B cell (primary cell): ENCODE results near the gene FRK.

Source experiments
- EZH2 ChIP-seq: IDR thresholded peaks from 2 replicates; pipeline ENCODE4 v1.6.1; 2012; ENCODE audit warnings: borderline replicate concordance, low read depth, mild to moderate bottlenecking, moderate library complexity, low read length; ENCODE audit not compliant: insufficient read depth, poor library complexity, severe bottlenecking
- TF ChIP-seq, protein P1 (sequence below): fragments of 200-600 bp; IDR thresholded peaks from one replicate; pipeline ENCODE4 v1.8.0; 2022; ENCODE audit warnings: antibody characterized with exemption, mild to moderate bottlenecking

DNA sequence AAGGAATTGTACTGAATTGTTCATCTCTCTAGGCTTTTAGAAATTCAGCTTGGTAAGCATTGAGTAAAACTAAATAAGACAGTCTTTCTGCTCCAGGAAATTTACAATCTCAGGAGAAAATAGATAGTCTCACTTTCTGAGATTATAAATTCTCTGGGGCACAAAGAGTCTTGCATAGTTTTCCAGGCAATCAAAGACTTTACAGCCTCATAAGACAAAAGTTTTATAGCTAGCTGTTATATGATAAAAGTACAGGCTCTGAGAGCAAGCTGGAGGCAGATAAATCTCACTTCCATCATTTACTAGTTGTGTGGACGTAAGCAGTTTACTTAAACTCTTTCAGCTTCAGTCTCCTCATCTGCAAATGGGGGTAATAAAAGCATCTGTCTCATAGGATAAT, 11.4 kb downstream of the FRK start:
- TF ChIP-seq, protein P1, sequence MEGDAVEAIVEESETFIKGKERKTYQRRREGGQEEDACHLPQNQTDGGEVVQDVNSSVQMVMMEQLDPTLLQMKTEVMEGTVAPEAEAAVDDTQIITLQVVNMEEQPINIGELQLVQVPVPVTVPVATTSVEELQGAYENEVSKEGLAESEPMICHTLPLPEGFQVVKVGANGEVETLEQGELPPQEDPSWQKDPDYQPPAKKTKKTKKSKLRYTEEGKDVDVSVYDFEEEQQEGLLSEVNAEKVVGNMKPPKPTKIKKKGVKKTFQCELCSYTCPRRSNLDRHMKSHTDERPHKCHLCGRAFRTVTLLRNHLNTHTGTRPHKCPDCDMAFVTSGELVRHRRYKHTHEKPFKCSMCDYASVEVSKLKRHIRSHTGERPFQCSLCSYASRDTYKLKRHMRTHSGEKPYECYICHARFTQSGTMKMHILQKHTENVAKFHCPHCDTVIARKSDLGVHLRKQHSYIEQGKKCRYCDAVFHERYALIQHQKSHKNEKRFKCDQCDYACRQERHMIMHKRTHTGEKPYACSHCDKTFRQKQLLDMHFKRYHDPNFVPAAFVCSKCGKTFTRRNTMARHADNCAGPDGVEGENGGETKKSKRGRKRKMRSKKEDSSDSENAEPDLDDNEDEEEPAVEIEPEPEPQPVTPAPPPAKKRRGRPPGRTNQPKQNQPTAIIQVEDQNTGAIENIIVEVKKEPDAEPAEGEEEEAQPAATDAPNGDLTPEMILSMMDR, result no peak
- no peak for TF ChIP-seq EZH2
